GM23338 (cell line): ENCODE data around the gene SPECC1. TPM values are rescaled to one million over a fixed set of nuclear protein-coding genes. Genes with fewer than 3 reads are reported as not detected.

Experiments used
- EZH2 ChIP-seq: fragments of 200-600 bp; sonication (generic); IDR thresholded peaks from one replicate; pipeline ENCODE4 v1.8.0; 2017; ENCODE audit warnings: antibody characterized with exemption, mild to moderate bottlenecking, low read depth; ENCODE audit not compliant: unreplicated experiment
- EZH2phosphoT487 ChIP-seq: fragments of 200-600 bp; sonication (generic); IDR thresholded peaks from one replicate; pipeline ENCODE4 v1.8.1; 2018; ENCODE audit warnings: antibody characterized with exemption; ENCODE audit not compliant: unreplicated experiment
- NANOG ChIP-seq: IDR thresholded peaks from 2 replicates; pipeline ENCODE4 v1.6.1; 2016; ENCODE audit warnings: antibody characterized with exemption, borderline replicate concordance
- STAT1 ChIP-seq: IDR thresholded peaks from one replicate; pipeline ENCODE4 v1.6.1; 2016; ENCODE audit warnings: antibody characterized with exemption; ENCODE audit not compliant: unreplicated experiment
- ZNF331 ChIP-seq: fragments of 250-450 bp; sonication (Bioruptor Pico); IDR thresholded peaks from 2 replicates; pipeline ENCODE4 v1.5.0; 2020; ENCODE audit warnings: low read depth, mild to moderate bottlenecking, moderate library complexity
- polyA plus RNA-seq: library from polyadenylated mRNA; unstranded; fragments of >200 nt; fragmentation: Nextera tagmentation; extraction: Ambion mirVana; gene quantifications from 2 replicates; pipeline ENCODE4 v1.2.1, GENCODE V29; 2016
- total RNA-seq: library from RNA; depleted of rRNA; stranded (reverse); fragments of >200 nt; shearing (Covaris generic); gene quantifications from 2 replicates; pipeline ENCODE4 v1.2.3, GENCODE V29; 2014
- TF ChIP-seq, protein P1 (sequence below): fragments of 250-450 bp; sonication (Bioruptor Pico); IDR thresholded peaks from 2 replicates; pipeline ENCODE4 v1.5.0; 2020; ENCODE audit warnings: mild to moderate bottlenecking, moderate library complexity
- TF ChIP-seq, protein P2 (sequence below): IDR thresholded peaks from one replicate; pipeline ENCODE4 v1.6.1; 2018; ENCODE audit warnings: antibody characterized with exemption; ENCODE audit not compliant: unreplicated experiment

The SPECC1 gene
- total and polyA plus RNA-seq, 2 experiments from 2014 or later = 42.6 to 101 TPM

DNA sequence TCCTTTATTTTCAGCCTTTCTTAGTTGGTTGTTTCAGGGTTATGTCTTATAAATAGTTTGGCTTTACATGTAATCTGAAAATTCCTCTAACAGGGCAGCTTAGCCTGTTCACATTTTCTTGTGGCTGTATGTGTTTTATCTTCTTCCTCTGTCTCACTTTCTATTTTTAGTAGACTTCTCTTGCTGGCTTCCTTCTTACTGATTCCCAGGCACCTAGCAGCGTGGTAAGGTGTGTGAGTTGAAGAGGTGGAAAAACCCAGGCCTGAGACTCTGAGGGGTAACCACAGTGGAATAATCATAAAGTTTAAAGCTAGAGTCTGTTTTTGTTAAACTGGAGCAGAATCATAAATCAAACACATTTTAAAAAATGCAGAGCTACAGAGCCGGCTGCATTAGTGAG lies 267.3 kb downstream of the SPECC1 start (continued):
- TF ChIP-seq, protein P1, sequence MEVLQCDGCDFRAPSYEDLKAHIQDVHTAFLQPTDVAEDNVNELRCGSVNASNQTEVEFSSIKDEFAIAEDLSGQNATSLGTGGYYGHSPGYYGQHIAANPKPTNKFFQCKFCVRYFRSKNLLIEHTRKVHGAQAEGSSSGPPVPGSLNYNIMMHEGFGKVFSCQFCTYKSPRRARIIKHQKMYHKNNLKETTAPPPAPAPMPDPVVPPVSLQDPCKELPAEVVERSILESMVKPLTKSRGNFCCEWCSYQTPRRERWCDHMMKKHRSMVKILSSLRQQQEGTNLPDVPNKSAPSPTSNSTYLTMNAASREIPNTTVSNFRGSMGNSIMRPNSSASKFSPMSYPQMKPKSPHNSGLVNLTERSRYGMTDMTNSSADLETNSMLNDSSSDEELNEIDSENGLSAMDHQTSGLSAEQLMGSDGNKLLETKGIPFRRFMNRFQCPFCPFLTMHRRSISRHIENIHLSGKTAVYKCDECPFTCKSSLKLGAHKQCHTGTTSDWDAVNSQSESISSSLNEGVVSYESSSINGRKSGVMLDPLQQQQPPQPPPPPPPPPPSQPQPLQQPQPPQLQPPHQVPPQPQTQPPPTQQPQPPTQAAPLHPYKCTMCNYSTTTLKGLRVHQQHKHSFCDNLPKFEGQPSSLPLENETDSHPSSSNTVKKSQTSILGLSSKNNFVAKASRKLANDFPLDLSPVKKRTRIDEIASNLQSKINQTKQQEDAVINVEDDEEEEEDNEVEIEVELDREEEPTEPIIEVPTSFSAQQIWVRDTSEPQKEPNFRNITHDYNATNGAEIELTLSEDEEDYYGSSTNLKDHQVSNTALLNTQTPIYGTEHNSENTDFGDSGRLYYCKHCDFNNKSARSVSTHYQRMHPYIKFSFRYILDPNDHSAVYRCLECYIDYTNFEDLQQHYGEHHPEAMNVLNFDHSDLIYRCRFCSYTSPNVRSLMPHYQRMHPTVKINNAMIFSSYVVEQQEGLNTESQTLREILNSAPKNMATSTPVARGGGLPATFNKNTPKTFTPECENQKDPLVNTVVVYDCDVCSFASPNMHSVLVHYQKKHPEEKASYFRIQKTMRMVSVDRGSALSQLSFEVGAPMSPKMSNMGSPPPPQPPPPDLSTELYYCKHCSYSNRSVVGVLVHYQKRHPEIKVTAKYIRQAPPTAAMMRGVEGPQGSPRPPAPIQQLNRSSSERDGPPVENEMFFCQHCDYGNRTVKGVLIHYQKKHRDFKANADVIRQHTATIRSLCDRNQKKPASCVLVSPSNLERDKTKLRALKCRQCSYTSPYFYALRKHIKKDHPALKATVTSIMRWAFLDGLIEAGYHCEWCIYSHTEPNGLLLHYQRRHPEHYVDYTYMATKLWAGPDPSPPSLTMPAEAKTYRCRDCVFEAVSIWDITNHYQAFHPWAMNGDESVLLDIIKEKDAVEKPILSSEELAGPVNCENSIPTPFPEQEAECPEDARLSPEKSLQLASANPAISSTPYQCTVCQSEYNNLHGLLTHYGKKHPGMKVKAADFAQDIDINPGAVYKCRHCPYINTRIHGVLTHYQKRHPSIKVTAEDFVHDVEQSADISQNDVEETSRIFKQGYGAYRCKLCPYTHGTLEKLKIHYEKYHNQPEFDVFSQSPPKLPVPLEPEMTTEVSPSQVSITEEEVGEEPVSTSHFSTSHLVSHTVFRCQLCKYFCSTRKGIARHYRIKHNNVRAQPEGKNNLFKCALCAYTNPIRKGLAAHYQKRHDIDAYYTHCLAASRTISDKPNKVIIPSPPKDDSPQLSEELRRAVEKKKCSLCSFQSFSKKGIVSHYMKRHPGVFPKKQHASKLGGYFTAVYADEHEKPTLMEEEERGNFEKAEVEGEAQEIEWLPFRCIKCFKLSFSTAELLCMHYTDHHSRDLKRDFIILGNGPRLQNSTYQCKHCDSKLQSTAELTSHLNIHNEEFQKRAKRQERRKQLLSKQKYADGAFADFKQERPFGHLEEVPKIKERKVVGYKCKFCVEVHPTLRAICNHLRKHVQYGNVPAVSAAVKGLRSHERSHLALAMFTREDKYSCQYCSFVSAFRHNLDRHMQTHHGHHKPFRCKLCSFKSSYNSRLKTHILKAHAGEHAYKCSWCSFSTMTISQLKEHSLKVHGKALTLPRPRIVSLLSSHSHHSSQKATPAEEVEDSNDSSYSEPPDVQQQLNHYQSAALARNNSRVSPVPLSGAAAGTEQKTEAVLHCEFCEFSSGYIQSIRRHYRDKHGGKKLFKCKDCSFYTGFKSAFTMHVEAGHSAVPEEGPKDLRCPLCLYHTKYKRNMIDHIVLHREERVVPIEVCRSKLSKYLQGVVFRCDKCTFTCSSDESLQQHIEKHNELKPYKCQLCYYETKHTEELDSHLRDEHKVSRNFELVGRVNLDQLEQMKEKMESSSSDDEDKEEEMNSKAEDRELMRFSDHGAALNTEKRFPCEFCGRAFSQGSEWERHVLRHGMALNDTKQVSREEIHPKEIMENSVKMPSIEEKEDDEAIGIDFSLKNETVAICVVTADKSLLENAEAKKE (CRISPR knock-in tag) = no peak
- TF ChIP-seq EZH2phosphoT487 (no peak), ZNF331 (CRISPR knock-in tag) (no peak), STAT1 (no peak), EZH2 (no peak), NANOG (no peak)
- TF ChIP-seq, protein P2, sequence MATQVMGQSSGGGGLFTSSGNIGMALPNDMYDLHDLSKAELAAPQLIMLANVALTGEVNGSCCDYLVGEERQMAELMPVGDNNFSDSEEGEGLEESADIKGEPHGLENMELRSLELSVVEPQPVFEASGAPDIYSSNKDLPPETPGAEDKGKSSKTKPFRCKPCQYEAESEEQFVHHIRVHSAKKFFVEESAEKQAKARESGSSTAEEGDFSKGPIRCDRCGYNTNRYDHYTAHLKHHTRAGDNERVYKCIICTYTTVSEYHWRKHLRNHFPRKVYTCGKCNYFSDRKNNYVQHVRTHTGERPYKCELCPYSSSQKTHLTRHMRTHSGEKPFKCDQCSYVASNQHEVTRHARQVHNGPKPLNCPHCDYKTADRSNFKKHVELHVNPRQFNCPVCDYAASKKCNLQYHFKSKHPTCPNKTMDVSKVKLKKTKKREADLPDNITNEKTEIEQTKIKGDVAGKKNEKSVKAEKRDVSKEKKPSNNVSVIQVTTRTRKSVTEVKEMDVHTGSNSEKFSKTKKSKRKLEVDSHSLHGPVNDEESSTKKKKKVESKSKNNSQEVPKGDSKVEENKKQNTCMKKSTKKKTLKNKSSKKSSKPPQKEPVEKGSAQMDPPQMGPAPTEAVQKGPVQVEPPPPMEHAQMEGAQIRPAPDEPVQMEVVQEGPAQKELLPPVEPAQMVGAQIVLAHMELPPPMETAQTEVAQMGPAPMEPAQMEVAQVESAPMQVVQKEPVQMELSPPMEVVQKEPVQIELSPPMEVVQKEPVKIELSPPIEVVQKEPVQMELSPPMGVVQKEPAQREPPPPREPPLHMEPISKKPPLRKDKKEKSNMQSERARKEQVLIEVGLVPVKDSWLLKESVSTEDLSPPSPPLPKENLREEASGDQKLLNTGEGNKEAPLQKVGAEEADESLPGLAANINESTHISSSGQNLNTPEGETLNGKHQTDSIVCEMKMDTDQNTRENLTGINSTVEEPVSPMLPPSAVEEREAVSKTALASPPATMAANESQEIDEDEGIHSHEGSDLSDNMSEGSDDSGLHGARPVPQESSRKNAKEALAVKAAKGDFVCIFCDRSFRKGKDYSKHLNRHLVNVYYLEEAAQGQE = no peak
